ENCODE results near the gene PHC3.

- TF ChIP-seq POLR2AphosphoS5 (IDR thresholded peaks at IDR 0.05; ENCODE audit: low read depth, low read length): no peak
- no peak for TF ChIP-seq FOXP2 (optimal IDR thresholded peaks at IDR 0.05; ENCODE audit: borderline replicate concordance, extremely low read depth, extremely low read length, insufficient read depth)
These were observed 19.5 kb downstream of the PHC3 start for GRCh38 chr3:170162052-170162451.
